H4 (cell line): ENCODE data around the gene RPL12. TPM values are rescaled to one million over a fixed set of nuclear protein-coding genes. Genes with fewer than 3 reads are reported as not detected.

Experiments
- DNase-seq: peaks from one replicate; pipeline ENCODE4 v3.0.0-alpha.2; 2015; ENCODE audit warnings: low spot score
- total RNA-seq: library from RNA; depleted of rRNA; stranded (reverse); fragments of >200 nt; shearing (Covaris generic); gene quantifications from 2 replicates; pipeline ENCODE4 v1.2.3, GENCODE V29; 2014; rRNA removed

RPL12 gene
- total RNA-seq, 1 experiment from 2014 or later = 2,219 TPM

DNA sequence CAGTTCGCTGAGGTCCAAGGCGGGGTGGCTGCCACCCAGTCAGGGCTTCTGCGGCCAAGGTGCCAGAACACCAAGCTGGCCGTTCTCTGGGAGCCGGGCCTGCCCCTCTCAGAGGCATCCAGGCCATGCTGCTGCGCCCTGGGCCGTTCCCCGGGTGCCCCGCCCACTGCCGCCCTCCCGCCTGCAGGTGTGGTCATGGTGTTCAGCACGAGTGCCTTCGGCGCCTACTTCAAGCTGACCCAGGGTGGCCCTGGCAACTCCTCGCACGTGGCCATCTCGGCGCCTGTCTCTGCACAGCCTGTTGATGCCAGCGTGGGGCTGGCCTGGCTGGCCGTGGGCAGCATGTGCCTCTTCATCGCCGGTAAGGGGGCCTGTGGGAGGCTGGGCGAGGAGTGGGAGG lies 46.6 kb downstream of the RPL12 start:
- no peak for DNase-seq

DNA sequence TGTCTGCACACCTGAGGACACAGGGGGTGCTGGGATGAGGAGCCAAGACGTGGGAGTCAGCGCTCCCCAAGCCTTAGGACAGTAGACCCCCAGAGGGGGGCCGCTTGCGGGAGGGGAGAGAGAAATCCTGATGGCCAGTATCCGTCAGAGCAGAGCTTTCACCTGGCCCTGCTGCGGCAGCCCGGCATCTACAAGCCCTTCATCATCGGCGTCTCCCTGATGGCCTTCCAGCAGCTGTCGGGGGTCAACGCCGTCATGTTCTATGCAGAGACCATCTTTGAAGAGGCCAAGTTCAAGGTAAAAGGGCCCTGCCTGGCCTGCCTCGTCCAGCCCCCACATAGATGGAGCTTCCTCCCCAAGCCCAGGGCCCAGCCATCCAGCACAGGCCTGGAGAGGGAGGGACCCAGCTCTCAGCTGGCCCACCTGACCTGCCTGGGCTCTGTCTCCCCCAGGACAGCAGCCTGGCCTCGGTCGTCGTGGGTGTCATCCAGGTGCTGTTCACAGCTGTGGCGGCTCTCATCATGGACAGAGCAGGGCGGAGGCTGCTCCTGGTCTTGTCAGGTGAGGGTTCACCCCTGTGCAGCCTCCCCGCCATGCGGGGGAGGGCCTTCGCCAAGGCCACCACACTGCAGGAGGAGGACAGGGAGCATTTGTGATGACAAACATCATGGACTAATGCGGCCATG lies 47.6 kb downstream of the RPL12 start:
- no peak for DNase-seq

DNA sequence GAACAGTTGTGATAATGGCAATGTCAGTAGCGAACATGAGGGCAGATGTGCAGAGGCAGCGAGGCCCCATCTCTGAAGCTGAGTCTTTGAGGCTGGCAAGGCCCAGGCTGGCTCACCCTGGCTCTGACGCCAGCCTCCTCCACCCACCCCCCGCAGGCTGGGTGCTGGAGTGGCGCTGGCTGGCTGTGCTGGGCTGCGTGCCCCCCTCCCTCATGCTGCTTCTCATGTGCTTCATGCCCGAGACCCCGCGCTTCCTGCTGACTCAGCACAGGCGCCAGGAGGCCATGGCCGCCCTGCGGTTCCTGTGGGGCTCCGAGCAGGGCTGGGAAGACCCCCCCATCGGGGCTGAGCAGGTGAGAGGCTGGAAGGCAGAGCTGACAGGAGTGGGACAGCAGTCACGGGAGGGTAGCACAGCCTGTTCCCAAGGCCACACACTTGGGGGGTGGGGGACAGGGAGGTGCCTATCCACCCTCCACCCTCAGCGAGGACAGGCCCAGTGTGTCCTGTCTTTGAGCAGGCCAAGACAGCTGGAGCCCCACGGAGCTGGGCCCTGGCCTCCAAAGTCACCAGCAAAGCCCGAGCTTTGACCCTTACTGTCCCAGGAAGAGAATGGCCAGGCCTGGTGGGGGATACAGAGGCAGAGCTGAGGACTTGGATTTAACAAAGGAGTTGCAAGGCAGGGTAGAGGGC lies 48.7 kb downstream of the RPL12 start:
- no peak for DNase-seq

GRCh38 chr9:127399736-127400269 lies 51.4 kb downstream of the RPL12 start:
- DNase-seq = no peak

- DNase-seq = no peak
Observed at GRCh38 chr9:127398715-127399400, 52.3 kb downstream of the RPL12 start.

GRCh38 chr9:127398275-127398647 lies 52.9 kb downstream of the RPL12 start:
- no peak for DNase-seq

Other genes with a start within 250 kb of the RPL12 start
- 0.21 and 1.1 TPM in 2 replicates for gene GARNL3, start 186.6 kb downstream of the RPL12 start, total RNA-seq
- 8.4 and 8.7 TPM in 2 replicates for gene SLC2A8, start 54.2 kb downstream of the RPL12 start, total RNA-seq
- 6.1 and 7.0 TPM in 2 replicates for gene ZNF79, start 27.0 kb downstream of the RPL12 start, total RNA-seq
- gene LRSAM1, start 104 bp upstream of the RPL12 start, total RNA-seq = 2.6 and 5.7 TPM in 2 replicates
- gene STXBP1, start 160.9 kb upstream of the RPL12 start, total RNA-seq = 7.2 and 18.8 TPM in 2 replicates